Fibroblast of lung (primary cell): Measurements from ENCODE around the gene SNX30.

Source experiments
- CTCF ChIP-seq, 2 donors: IDR thresholded peaks in 1 of 2; conservative IDR thresholded peaks in 1 of 2; 1 replicate in 1 of 2; 2 replicates in 1 of 2; pipeline ENCODE4 v1.5.1; 2011 to 2012; ENCODE audit warnings: low read length in 2 of 2, control low read depth in 1 of 2, inconsistent platforms in 1 of 2, low read depth in 1 of 2, mild to moderate bottlenecking in 1 of 2
- EZH2 ChIP-seq: IDR thresholded peaks from 2 replicates; pipeline ENCODE4 v1.5.1; 2012; ENCODE audit warnings: low read length, control low read depth, mild to moderate bottlenecking; ENCODE audit errors: missing control alignments

- TF ChIP-seq CTCF (conservative IDR thresholded peaks at IDR 0.05 in 1 of 2, IDR thresholded peaks at IDR 0.05 in 1 of 2; ENCODE audit: low read depth in 1 of 2, low read length in 2 of 2), result no peak
- TF ChIP-seq EZH2, result no peak
Measured at GRCh38 chr9:112796485-112796884, 45.9 kb downstream of the SNX30 start.
